Peyer's patch (tissue), 4 donors: ENCODE measurements around the gene DCBLD2.

Experiments used
- POLR2A ChIP-seq, 2 donors: fragments of 450-650 bp; IDR thresholded peaks; one replicate each; pipeline ENCODE4 v1.5.1; 2017; ENCODE audit warnings: antibody characterized with exemption in 2 of 2, mild to moderate bottlenecking in 2 of 2, moderate library complexity in 2 of 2
- TF ChIP-seq, protein P1 (sequence below), 6 experiments: fragments of 450-650 bp in 4 of 6; fragments of 200-600 bp in 2 of 6; sonication (generic) in 1 of 6; IDR thresholded peaks; one replicate each; pipeline ENCODE4 v1.5.1; 2017 to 2019; ENCODE audit warnings: antibody characterized with exemption in 6 of 6, mild to moderate bottlenecking in 3 of 6, moderate library complexity in 1 of 6

GRCh38 chr3:98921957-98922356, 20.5 kb upstream of the DCBLD2 start:
- TF ChIP-seq, protein P1, sequence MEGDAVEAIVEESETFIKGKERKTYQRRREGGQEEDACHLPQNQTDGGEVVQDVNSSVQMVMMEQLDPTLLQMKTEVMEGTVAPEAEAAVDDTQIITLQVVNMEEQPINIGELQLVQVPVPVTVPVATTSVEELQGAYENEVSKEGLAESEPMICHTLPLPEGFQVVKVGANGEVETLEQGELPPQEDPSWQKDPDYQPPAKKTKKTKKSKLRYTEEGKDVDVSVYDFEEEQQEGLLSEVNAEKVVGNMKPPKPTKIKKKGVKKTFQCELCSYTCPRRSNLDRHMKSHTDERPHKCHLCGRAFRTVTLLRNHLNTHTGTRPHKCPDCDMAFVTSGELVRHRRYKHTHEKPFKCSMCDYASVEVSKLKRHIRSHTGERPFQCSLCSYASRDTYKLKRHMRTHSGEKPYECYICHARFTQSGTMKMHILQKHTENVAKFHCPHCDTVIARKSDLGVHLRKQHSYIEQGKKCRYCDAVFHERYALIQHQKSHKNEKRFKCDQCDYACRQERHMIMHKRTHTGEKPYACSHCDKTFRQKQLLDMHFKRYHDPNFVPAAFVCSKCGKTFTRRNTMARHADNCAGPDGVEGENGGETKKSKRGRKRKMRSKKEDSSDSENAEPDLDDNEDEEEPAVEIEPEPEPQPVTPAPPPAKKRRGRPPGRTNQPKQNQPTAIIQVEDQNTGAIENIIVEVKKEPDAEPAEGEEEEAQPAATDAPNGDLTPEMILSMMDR (IDR thresholded peaks at IDR 0.05), result no peak
- TF ChIP-seq POLR2A (IDR thresholded peaks at IDR 0.05), result no peak
